Stimulated activated CD8-positive, alpha-beta memory T cell treated with anti-CD3 and anti-CD28 coated beads, Interleukin-2, amount 100 ng/mL, for 48 hours (primary cell): ENCODE results near the gene MRPL40.
A peak's percentile ranks its signal among the peaks of the same experiment; 100 is the strongest.

Experiments
- DNase-seq, 2 donors: peaks; one replicate each; pipeline ENCODE4 v3.0.0-alpha.2; 2020; ENCODE audit warnings: low read depth in 2 of 2

The MRPL40 gene

GRCh38 chr22:19432133-19432851 is at the start of gene MRPL40:
Gene MRPL40 (plus strand): TSS chr22:19432545. CDS start chr22:19432555, 10 bp downstream.
- peak; percentile 90 to 95 for DNase-seq

GRCh38 chr22:19383292-19383691 is 49.1 kb upstream of the MRPL40 start:
- DNase-seq: no peak

GRCh38 chr22:19385221-19385906 is 47.0 kb upstream of the MRPL40 start:
- no peak for DNase-seq

GRCh38 chr22:19386248-19386647 is 46.1 kb upstream of the MRPL40 start:
- DNase-seq: no peak

GRCh38 chr22:19387038-19387437 is 45.3 kb upstream of the MRPL40 start:
- DNase-seq: no peak

GRCh38 chr22:19387575-19387974 is 44.8 kb upstream of the MRPL40 start:
- no peak for DNase-seq

- DNase-seq: no peak
Measured at GRCh38 chr22:19393704-19394103, 38.6 kb upstream of the MRPL40 start.

GRCh38 chr22:19394274-19395050 is 37.9 kb upstream of the MRPL40 start:
- DNase-seq: no peak

GRCh38 chr22:19395276-19395675 is 37.1 kb upstream of the MRPL40 start:
- DNase-seq: no peak

- DNase-seq: no peak
Measured at GRCh38 chr22:19396561-19396933, 35.8 kb upstream of the MRPL40 start.

- DNase-seq: no peak
Measured at GRCh38 chr22:19396934-19397733, 35.2 kb upstream of the MRPL40 start.

GRCh38 chr22:19397734-19398104 is 34.6 kb upstream of the MRPL40 start:
- DNase-seq: no peak

- no peak for DNase-seq
Measured at GRCh38 chr22:19398206-19398605, 34.1 kb upstream of the MRPL40 start.

GRCh38 chr22:19398652-19399051 is 33.7 kb upstream of the MRPL40 start:
- DNase-seq: no peak

- DNase-seq: no peak
Measured at GRCh38 chr22:19400881-19401280, 31.5 kb upstream of the MRPL40 start.

GRCh38 chr22:19401483-19401882 is 30.9 kb upstream of the MRPL40 start:
- no peak for DNase-seq

GRCh38 chr22:19402642-19403191 is 29.6 kb upstream of the MRPL40 start:
- no peak for DNase-seq

- no peak for DNase-seq
Measured at GRCh38 chr22:19404676-19405075, 27.7 kb upstream of the MRPL40 start.

- DNase-seq: no peak
Measured at GRCh38 chr22:19405133-19405532, 27.2 kb upstream of the MRPL40 start.

GRCh38 chr22:19405652-19406051 is 26.7 kb upstream of the MRPL40 start:
- no peak for DNase-seq

GRCh38 chr22:19406281-19406811 is 26.0 kb upstream of the MRPL40 start:
- DNase-seq: no peak
